Peyer's patch (tissue), 4 donors: ENCODE measurements around the gene TLN1. TPM values are rescaled to one million over a fixed set of nuclear protein-coding genes. Genes with fewer than 3 reads are reported as not detected.
A peak's percentile ranks its signal among the peaks of the same experiment; 100 is the strongest.

Source experiments
- DNase-seq, 3 donors: peaks; one replicate each; pipeline ENCODE4 v3.0.0-alpha.2; 2017 to 2019
- H3K27ac ChIP-seq, 4 donors: fragments of 200-600 bp; sonication (generic); one replicate each; pipeline ENCODE4 v1.5.1; 2016 to 2019
- H3K27me3 ChIP-seq, 2 donors: fragments of 200-600 bp; sonication (generic); one replicate each; pipeline ENCODE4 v1.5.1; 2019
- H3K36me3 ChIP-seq, 3 donors: fragments of 200-600 bp; sonication (generic); one replicate each; pipeline ENCODE4 v1.5.1; 2016 to 2019
- H3K4me1 ChIP-seq, 4 donors: fragments of 200-600 bp; sonication (generic); one replicate each; pipeline ENCODE4 v1.5.1; 2016 to 2019
- H3K4me3 ChIP-seq, 4 donors: fragments of 200-600 bp; sonication (generic); 1 replicate in 3 of 4; 2 replicates in 1 of 4; pipeline ENCODE4 v1.5.1; 2016 to 2019; ENCODE audit warnings: mild to moderate bottlenecking in 1 of 4
- H3K9me3 ChIP-seq, 4 donors: fragments of 200-600 bp; sonication (generic); one replicate each; pipeline ENCODE4 v1.5.1; 2016 to 2019; ENCODE audit warnings: mild to moderate bottlenecking in 1 of 4
- POLR2A ChIP-seq, 2 donors: fragments of 450-650 bp; IDR thresholded peaks; one replicate each; pipeline ENCODE4 v1.5.1; 2017; ENCODE audit warnings: antibody characterized with exemption in 2 of 2, mild to moderate bottlenecking in 2 of 2, moderate library complexity in 2 of 2
- total RNA-seq, 4 donors: library from RNA; depleted of rRNA; stranded (reverse); fragments of >200 nt; gene quantifications; one replicate each; pipeline ENCODE4 v1.1.0, GENCODE V29; 2016
- TF ChIP-seq, protein P1 (sequence below), 6 experiments: fragments of 450-650 bp in 4 of 6; fragments of 200-600 bp in 2 of 6; sonication (generic) in 1 of 6; IDR thresholded peaks; one replicate each; pipeline ENCODE4 v1.5.1; 2017 to 2019; ENCODE audit warnings: antibody characterized with exemption in 6 of 6, mild to moderate bottlenecking in 3 of 6, moderate library complexity in 1 of 6

TLN1 gene
- total RNA-seq, 4 donors from 2014 or later, result 129 to 262 (median 188) TPM

GRCh38 chr9:35698231-35698630, 33.8 kb downstream of the TLN1 start:
- H3K27ac ChIP-seq, result peak overlapping the region in 1 of 4 donors; percentile 51

DNA sequence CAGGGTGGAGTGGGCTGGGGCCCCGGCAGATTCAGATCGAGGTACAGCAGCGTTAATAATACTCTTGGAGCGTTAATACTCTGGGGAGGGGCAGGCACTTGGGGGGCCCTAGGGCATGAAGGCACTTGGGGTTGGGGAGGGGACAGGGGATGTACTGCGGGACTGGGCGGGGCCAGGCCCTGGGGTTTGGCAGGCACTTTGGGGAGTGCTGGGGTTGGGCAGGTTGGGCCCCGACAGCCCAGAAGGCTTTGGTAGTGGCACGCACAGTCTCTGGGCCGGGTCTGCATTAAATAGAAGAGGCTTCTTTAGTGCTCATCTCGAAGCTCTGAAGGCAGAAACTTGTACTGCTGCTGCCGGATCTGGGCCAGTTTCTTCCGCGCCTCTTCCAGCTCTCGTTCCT, 34.5 kb downstream of the TLN1 start:
- Histone ChIP-seq H3K4me1 (peaks cover 0 to 14% (median 0%) of the 10 kb centered on the region in 4 donors), H3K27me3 (no peaks in the 10 kb centered on the region), H3K4me3 (no peak overlapping the region), H3K27ac (peak overlapping the region in 2 of 4 donors; percentile 51 to 58), H3K36me3 (peaks cover 0 to 59% (median 0%) of the 10 kb centered on the region in 3 donors), H3K9me3 (no peaks in the 10 kb centered on the region)
- TF ChIP-seq, protein P1, sequence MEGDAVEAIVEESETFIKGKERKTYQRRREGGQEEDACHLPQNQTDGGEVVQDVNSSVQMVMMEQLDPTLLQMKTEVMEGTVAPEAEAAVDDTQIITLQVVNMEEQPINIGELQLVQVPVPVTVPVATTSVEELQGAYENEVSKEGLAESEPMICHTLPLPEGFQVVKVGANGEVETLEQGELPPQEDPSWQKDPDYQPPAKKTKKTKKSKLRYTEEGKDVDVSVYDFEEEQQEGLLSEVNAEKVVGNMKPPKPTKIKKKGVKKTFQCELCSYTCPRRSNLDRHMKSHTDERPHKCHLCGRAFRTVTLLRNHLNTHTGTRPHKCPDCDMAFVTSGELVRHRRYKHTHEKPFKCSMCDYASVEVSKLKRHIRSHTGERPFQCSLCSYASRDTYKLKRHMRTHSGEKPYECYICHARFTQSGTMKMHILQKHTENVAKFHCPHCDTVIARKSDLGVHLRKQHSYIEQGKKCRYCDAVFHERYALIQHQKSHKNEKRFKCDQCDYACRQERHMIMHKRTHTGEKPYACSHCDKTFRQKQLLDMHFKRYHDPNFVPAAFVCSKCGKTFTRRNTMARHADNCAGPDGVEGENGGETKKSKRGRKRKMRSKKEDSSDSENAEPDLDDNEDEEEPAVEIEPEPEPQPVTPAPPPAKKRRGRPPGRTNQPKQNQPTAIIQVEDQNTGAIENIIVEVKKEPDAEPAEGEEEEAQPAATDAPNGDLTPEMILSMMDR (IDR thresholded peaks at IDR 0.05), result no peak
- no peak for TF ChIP-seq POLR2A (IDR thresholded peaks at IDR 0.05)
- DNase-seq, result peak in 1 of 3 donors; percentile 25

More at GRCh38 chr9:35698231-35698630, 33.8 kb downstream of the TLN1 start:
- H3K9me3 ChIP-seq, result no peaks in the 10 kb centered on the region
- peaks cover 0 to 66% (median 0%) of the 10 kb centered on the region in 3 donors for H3K36me3 ChIP-seq
- no peak overlapping the region for H3K4me3 ChIP-seq
- H3K4me1 ChIP-seq, result peaks cover 0 to 14% (median 0%) of the 10 kb centered on the region in 4 donors
- peak in 1 of 3 donors; percentile 27 for DNase-seq
- TF ChIP-seq, protein P1 (IDR thresholded peaks at IDR 0.05), result no peak
- no peak for TF ChIP-seq POLR2A (IDR thresholded peaks at IDR 0.05)
- no peaks in the 10 kb centered on the region for H3K27me3 ChIP-seq

- Histone ChIP-seq H3K4me3 (no peak overlapping the region), H3K4me1 (peaks cover 0 to 14% (median 0%) of the 10 kb centered on the region in 4 donors), H3K27ac (peak overlapping the region; percentile 23 to 58 (median 49)), H3K36me3 (peaks cover 0 to 50% (median 0%) of the 10 kb centered on the region in 3 donors), H3K9me3 (no peaks in the 10 kb centered on the region), H3K27me3 (no peaks in the 10 kb centered on the region)
- DNase-seq, result peak; percentile 65 to 88 (median 71)
- TF ChIP-seq, protein P1 (IDR thresholded peaks at IDR 0.05), result peak; percentile 73 to 89 (median 78)
- no peak for TF ChIP-seq POLR2A (IDR thresholded peaks at IDR 0.05)
Observed at GRCh38 chr9:35696520-35697215, 35.3 kb downstream of the TLN1 start.

GRCh38 chr9:35695943-35696401, 36.0 kb downstream of the TLN1 start:
- H3K27ac ChIP-seq, result peak overlapping the region in 3 of 4 donors; percentile 23 to 58 (median 36)

GRCh38 chr9:35691757-35692301, 40.2 kb downstream of the TLN1 start:
- no peak for DNase-seq
- TF ChIP-seq, protein P1 (IDR thresholded peaks at IDR 0.05), result no peak
- no peak for TF ChIP-seq POLR2A (IDR thresholded peaks at IDR 0.05)
- Histone ChIP-seq H3K27me3 (no peaks in the 10 kb centered on the region), H3K9me3 (no peaks in the 10 kb centered on the region), H3K4me3 (peak overlapping the region in 1 of 4 donors; percentile 69), H3K4me1 (peaks cover 0 to 31% (median 0%) of the 10 kb centered on the region in 4 donors), H3K27ac (peak overlapping the region in 3 of 4 donors; percentile 75 to 89 (median 83)), H3K36me3 (peaks cover 0 to 2% (median 0%) of the 10 kb centered on the region in 3 donors)

More at GRCh38 chr9:35695943-35696401, 36.0 kb downstream of the TLN1 start:
- Histone ChIP-seq H3K4me1 (peaks cover 0 to 14% (median 0%) of the 10 kb centered on the region in 4 donors), H3K36me3 (peaks cover 0 to 43% (median 0%) of the 10 kb centered on the region in 3 donors), H3K27me3 (no peaks in the 10 kb centered on the region), H3K9me3 (no peaks in the 10 kb centered on the region), H3K4me3 (no peak overlapping the region)
- TF ChIP-seq, protein P1 (IDR thresholded peaks at IDR 0.05), result no peak
- TF ChIP-seq POLR2A (IDR thresholded peaks at IDR 0.05), result no peak
- DNase-seq, result no peak
